ENCODE data around the gene TBXAS1.

TBXAS1 gene

DNA sequence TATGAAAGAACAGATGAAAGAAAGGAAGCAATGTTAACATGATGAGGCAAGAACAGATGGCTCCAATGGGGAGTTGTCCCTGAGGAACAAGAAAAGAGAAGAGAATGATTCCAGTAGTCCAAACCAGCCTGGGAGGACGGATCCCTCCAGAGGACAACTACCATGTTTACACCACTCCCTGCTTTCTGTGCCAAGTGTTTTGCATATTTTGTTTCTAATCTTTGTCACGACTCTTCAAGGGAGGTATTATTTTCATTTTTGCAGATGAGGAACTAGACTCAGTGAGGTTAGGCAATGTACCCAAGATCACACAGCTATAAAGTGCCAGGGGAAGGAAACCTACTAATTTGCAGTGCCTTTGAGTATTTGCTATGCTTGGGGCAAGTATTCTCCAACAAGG, 117.5 kb downstream of the TBXAS1 start:
- TF ChIP-seq, protein P1, sequence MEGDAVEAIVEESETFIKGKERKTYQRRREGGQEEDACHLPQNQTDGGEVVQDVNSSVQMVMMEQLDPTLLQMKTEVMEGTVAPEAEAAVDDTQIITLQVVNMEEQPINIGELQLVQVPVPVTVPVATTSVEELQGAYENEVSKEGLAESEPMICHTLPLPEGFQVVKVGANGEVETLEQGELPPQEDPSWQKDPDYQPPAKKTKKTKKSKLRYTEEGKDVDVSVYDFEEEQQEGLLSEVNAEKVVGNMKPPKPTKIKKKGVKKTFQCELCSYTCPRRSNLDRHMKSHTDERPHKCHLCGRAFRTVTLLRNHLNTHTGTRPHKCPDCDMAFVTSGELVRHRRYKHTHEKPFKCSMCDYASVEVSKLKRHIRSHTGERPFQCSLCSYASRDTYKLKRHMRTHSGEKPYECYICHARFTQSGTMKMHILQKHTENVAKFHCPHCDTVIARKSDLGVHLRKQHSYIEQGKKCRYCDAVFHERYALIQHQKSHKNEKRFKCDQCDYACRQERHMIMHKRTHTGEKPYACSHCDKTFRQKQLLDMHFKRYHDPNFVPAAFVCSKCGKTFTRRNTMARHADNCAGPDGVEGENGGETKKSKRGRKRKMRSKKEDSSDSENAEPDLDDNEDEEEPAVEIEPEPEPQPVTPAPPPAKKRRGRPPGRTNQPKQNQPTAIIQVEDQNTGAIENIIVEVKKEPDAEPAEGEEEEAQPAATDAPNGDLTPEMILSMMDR (IDR thresholded peaks at IDR 0.05; ENCODE audit: extremely low read depth, missing control alignments), result no peak
- DNase-seq (ENCODE audit: low spot score), result no peak

DNA sequence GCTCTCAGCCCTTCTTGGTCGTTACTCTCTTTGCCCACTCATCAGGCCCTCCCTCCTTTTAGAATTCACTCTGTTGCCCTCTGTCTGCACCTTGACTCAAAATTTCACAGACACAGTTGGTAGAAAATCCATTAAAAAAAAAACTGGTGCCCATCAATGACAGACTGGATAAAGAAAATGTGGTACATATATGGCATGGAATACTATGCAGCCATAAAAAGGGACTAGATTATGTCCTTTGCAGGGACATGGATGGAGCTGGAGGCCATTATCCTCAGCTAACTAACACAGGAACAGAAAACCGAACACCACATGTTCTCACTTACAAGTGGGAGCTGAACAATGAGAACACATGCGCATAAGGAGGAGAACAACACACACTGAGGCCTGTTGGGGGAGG, 118.0 kb downstream of the TBXAS1 start:
- DNase-seq (ENCODE audit: low spot score), result no peak
- TF ChIP-seq, protein P1 (IDR thresholded peaks at IDR 0.05; ENCODE audit: extremely low read depth, missing control alignments), result no peak

DNA sequence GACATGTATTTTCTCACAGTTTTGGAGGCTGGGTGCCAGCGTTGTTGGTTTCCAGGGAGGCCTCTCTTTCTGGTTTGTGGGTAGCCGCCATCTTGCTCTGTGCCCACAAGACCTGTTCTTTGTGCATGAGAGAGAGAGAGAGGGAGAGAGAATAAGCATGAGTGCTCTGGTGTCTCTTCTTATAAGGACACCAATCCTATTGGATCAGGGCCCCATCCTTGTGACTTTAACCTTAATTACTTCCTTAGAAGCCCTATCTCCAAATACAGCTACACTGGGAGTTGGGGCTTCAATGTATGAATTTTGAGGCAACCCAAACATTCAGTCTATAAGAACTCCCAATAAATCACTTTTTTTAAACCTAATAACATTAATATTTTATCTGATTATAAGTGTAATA, 119.1 kb downstream of the TBXAS1 start:
- TF ChIP-seq, protein P1 (IDR thresholded peaks at IDR 0.05; ENCODE audit: extremely low read depth, missing control alignments), result no peak
- DNase-seq (ENCODE audit: low spot score), result no peak

DNA sequence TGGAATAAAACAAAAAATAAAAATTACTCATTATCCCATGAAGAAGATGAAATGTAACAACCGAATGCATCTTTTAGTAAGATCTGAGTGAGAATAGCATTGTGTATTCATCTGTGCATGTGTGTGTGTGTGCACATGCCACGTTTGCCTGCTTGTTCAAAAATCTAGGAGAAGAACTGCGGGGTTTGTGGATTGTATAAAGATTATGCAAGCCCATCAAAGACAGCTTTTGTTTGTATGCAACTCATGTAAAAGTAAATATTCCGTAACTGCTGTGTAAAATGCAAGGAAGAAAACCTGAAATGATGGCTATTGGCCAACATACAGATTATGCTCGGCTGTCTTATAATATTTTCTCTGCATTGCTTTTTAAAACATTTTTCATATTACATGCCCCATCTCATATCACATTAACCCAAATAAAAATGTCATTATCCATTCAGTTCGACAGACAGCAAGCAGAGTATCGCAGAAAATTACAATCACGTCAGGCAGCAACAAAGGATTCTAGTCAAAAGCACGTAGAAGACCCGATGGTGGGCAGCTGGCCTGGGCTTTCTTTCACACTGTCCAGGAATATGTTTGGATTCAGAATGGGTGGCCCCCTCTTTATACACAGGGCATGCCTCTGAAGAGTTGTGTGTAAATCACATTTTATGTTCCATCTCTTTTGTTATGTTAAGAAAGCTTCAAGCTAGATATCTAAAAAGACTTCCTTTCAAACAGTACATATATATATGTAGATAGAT, 119.7 kb downstream of the TBXAS1 start:
- TF ChIP-seq, protein P1 (IDR thresholded peaks at IDR 0.05; ENCODE audit: extremely low read depth, missing control alignments), result no peak
- DNase-seq (ENCODE audit: low spot score), result no peak

DNA sequence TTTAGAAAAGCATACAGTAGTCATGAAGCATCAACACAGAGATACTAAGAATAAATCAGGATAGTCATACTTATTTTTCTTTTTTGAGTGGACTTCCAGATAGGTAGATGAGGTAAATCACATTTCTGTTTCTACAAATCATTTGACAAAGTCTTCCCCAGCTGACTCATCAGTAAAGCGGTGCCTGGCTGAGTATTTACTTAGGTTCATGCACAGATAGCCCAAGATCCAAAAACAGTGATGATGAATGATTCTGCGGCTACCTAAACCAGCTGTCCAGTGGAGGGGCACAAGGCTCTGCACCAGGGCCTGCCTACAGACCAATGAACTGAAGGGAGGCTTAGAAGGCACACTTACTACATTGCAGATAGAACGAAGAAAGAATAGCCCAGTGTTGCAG, 120.6 kb downstream of the TBXAS1 start:
- no peak for DNase-seq (ENCODE audit: low spot score)
- TF ChIP-seq, protein P1 (IDR thresholded peaks at IDR 0.05; ENCODE audit: extremely low read depth, missing control alignments), result no peak

DNA sequence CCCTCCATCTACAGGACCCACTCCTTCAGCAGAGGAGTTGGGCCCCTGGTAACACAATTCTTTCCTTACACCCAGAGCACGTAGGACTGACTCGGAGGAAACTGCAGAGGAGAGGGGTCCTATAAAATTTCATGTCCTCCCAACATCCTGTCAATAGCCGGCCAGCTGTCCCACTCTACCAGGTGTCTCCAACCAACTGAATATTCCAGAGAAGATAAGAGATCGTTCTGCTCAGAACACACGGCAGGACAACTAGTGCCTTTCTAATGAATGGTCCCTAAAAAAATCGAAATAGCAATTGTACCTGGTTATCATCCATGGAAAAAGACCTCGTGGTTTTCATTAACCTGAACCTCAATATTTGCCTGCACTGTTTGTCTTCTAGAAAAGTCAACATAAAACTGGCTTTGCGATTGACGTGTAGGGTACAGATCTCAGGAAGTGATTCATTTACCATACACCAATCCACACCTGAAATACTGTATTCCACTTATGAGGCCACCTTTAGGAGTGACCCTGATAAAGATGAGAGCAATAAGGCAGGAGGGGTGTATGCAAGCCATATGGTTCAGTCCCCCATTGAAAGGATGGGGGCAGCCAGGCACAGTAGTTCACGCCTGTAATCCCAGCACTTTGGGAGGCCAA, 121.9 kb downstream of the TBXAS1 start:
- DNase-seq (ENCODE audit: low spot score), result no peak
- TF ChIP-seq, protein P1 (IDR thresholded peaks at IDR 0.05; ENCODE audit: extremely low read depth, missing control alignments), result no peak

DNA sequence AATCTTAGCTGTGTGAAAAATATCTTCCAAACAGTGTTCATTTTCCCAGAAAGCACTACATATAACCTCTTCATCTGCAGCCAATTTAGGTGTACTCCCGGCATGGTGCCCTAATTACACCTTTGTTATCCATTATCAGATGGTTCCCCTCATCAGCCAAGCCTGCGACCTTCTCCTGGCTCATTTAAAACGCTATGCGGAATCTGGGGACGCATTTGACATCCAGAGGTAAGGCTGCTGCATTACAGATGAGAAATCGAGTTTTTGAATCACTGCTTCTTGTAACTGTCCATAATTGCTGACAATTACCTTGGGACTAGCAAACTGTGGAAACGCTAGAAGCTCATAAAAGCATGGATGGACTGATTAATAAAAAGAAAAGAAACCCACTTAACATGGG, 124.2 kb downstream of the TBXAS1 start:
- DNase-seq (ENCODE audit: low spot score), result no peak
- TF ChIP-seq, protein P1 (IDR thresholded peaks at IDR 0.05; ENCODE audit: extremely low read depth, missing control alignments), result no peak
